HFFc6 (cell line): ENCODE data around the gene SEMA4F. TPM values are rescaled to one million over a fixed set of nuclear protein-coding genes. Genes with fewer than 3 reads are reported as not detected.

Experiments used
- DNase-seq: peaks from one replicate; pipeline ENCODE4 v3.0.0-alpha.2; 2018
- H3K27ac Mint-ChIP-seq: 2 replicates; pipeline ENCODE4 v1.8.0; 2020; ENCODE audit warnings: mild to moderate bottlenecking, mixed read lengths
- H3K27me3 Mint-ChIP-seq: 2 replicates; pipeline ENCODE4 v1.8.0; 2021; ENCODE audit warnings: mild to moderate bottlenecking, moderate library complexity, mixed read lengths; ENCODE audit not compliant: insufficient read depth
- H3K36me3 Mint-ChIP-seq: 2 replicates; pipeline ENCODE4 v1.8.0; 2021; ENCODE audit warnings: low read depth, mixed read lengths
- H3K4me1 Mint-ChIP-seq: 2 replicates; pipeline ENCODE4 v1.8.0; 2020; ENCODE audit warnings: low read depth, mixed read lengths
- H3K4me3 Mint-ChIP-seq: 2 replicates; pipeline ENCODE4 v1.8.0; 2020; ENCODE audit warnings: mild to moderate bottlenecking, moderate library complexity, mixed read lengths
- H3K9me3 Mint-ChIP-seq: 2 replicates; pipeline ENCODE4 v1.8.0; 2020; ENCODE audit warnings: mild to moderate bottlenecking, mixed read lengths
- total RNA-seq, 6 experiments: library from RNA; stranded (reverse); fragmentation: NEBNext Ultra II Directional; extraction: Animal tissue kit (Norgen Biotek cat#: 25700); gene quantifications; 2 replicates in 1 of 6; 3 replicates in 5 of 6; pipeline ENCODE4 v1.2.3, GENCODE V29; 2021
- TF ChIP-seq, protein P1 (sequence below): fragments of 200-600 bp; sonication (generic); IDR thresholded peaks from 2 replicates; pipeline ENCODE4 v1.5.0; 2021; ENCODE audit warnings: antibody characterized with exemption, mild to moderate bottlenecking

SEMA4F gene
- total RNA-seq, 6 experiments from 2014 or later, result 12.5 to 16.5 (median 14.4) TPM

DNA sequence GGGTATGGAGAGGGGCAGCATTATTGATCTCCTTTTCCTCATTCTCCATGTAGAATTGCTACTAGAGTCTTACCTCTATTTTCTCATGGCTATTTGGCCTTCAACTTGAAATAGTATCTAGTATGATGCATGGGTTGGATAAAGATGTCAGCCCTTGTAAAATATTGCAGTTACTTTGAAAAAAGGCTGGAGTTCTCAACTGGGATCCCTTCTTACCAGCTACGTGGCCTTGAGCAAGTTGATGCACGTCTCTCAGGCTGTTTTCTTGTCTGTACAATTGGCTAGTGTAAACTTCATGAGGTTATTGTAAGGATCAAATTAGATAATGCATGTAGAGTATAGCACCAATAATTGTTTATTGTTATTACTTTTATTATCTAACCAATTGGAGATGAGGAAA is 50.2 kb downstream of the SEMA4F start:
- no peak overlapping the region for H3K27ac Mint-ChIP-seq
- no peaks in the 10 kb centered on the region for H3K9me3 Mint-ChIP-seq
- H3K27me3 Mint-ChIP-seq, result peaks cover 12% of the 10 kb centered on the region
- DNase-seq, result no peak
- H3K4me3 Mint-ChIP-seq, result no peak overlapping the region
- no peaks in the 10 kb centered on the region for H3K36me3 Mint-ChIP-seq
- TF ChIP-seq, protein P1, sequence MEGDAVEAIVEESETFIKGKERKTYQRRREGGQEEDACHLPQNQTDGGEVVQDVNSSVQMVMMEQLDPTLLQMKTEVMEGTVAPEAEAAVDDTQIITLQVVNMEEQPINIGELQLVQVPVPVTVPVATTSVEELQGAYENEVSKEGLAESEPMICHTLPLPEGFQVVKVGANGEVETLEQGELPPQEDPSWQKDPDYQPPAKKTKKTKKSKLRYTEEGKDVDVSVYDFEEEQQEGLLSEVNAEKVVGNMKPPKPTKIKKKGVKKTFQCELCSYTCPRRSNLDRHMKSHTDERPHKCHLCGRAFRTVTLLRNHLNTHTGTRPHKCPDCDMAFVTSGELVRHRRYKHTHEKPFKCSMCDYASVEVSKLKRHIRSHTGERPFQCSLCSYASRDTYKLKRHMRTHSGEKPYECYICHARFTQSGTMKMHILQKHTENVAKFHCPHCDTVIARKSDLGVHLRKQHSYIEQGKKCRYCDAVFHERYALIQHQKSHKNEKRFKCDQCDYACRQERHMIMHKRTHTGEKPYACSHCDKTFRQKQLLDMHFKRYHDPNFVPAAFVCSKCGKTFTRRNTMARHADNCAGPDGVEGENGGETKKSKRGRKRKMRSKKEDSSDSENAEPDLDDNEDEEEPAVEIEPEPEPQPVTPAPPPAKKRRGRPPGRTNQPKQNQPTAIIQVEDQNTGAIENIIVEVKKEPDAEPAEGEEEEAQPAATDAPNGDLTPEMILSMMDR, result no peak
- H3K4me1 Mint-ChIP-seq, result peaks cover 13% of the 10 kb centered on the region

DNA sequence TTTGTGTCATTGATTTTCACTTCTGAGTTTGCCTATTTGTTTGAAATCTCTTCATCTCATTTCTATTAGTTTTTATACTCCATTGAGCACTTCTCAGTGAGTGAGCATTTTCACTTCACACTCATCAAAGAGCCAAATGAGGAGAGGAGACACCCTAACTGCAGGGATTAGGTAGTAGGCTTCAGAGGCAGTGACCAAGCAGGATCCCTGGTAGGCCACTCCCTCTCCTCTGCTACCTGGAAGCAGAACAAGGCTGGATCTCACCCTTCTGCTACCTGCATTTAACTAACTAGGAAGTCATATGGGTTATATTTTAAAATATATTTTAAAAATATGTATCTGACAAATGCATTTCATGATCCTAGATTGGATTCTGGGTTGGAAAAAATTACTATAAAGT is 52.7 kb downstream of the SEMA4F start:
- Mint-ChIP-seq H3K36me3 (no peaks in the 10 kb centered on the region), H3K4me1 (peaks cover 13% of the 10 kb centered on the region), H3K27me3 (peaks cover 6% of the 10 kb centered on the region; the same call in 1 of the 2 replicates), H3K4me3 (no peak overlapping the region), H3K9me3 (no peaks in the 10 kb centered on the region), H3K27ac (no peak overlapping the region)
- TF ChIP-seq, protein P1, result no peak
- DNase-seq, result no peak

DNA sequence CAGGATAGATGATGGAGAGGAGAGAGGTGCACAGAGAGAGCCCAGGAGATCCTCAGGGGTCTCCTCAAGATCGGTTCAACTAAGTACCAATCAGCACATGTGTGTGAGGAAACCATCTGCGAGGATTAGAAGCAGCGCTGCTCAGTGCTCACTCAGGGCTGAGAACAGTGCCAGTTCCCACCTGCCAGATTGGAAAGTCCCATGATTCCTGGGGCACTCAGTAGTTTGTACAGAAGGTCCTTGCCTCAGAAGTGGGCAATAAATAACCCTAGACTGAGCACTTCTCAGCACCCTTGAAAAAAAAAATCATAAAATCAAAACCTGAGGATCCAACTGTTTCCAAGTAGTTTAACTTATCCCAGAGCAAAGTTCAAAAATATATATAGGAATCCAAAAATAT is 53.8 kb downstream of the SEMA4F start:
- DNase-seq, result no peak
- no peak overlapping the region for H3K27ac Mint-ChIP-seq
- TF ChIP-seq, protein P1, result no peak
- H3K4me1 Mint-ChIP-seq, result peaks cover 7% of the 10 kb centered on the region
- H3K9me3 Mint-ChIP-seq, result no peaks in the 10 kb centered on the region
- no peaks in the 10 kb centered on the region for H3K36me3 Mint-ChIP-seq
- H3K4me3 Mint-ChIP-seq, result no peak overlapping the region
- peaks cover 6% of the 10 kb centered on the region; the same call in 1 of the 2 replicates for H3K27me3 Mint-ChIP-seq

DNA sequence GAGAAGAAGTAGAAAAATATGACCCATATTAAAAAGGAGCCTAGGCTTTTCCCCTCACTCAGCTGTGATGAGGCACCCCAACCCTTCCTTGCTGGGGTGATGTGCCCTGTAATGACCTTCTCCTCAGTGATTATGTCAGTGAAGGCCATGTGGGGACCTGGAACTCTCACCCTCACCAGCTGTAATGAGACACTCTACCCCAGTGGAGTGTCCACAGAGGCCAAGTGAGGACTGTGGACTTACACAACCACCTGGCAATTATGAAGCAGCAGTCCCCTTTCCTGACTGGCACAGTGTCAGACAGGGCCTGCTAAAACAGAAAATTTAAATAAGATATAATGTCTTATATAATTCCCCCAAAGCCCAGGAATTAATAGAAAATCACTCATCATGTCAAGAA is 54.2 kb downstream of the SEMA4F start:
- TF ChIP-seq, protein P1, result no peak
- H3K27me3 Mint-ChIP-seq, result peaks cover 6% of the 10 kb centered on the region; the same call in 1 of the 2 replicates
- DNase-seq, result no peak
- peaks cover 7% of the 10 kb centered on the region for H3K4me1 Mint-ChIP-seq
- no peaks in the 10 kb centered on the region for H3K9me3 Mint-ChIP-seq
- H3K4me3 Mint-ChIP-seq, result no peak overlapping the region
- no peaks in the 10 kb centered on the region for H3K36me3 Mint-ChIP-seq
- no peak overlapping the region for H3K27ac Mint-ChIP-seq

DNA sequence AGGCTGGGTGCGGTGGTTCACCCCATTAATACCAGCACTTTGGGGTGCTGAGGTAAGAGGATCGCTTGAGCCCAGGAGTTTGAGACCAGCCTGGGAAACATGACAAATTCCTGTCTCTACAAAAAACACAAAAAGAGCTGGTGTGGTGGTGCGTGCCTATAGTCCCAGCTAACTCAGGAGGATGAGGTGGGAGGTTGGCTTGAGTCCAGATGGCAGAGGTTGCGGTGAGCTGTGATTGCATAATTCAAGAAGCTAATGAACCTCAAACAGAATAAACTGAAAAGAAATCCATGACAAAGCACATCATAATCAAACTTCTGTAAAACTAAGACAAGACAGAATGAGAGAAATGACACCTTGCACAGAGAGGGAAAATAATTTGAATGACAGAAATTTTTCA is 54.8 kb downstream of the SEMA4F start:
- Mint-ChIP-seq H3K27ac (no peak overlapping the region), H3K36me3 (no peaks in the 10 kb centered on the region), H3K4me1 (peaks cover 7% of the 10 kb centered on the region), H3K27me3 (peaks cover 6% of the 10 kb centered on the region; the same call in 1 of the 2 replicates), H3K9me3 (no peaks in the 10 kb centered on the region), H3K4me3 (no peak overlapping the region)
- peak; percentile 32 for DNase-seq
- TF ChIP-seq, protein P1, result no peak
